ENCODE results near the gene ABLIM3. TPM values are rescaled to one million over a fixed set of nuclear protein-coding genes. Genes with fewer than 3 reads are reported as not detected.

ABLIM3 gene
- total and polyA plus RNA-seq, 2 of the 13 experiments (the other 11 are each of a cell fraction or from before 2014, with no cell fraction given): 0.53 to 6.3 TPM

- TF ChIP-seq ARID2 (CRISPR knock-in tag; IDR thresholded peaks at IDR 0.05; ENCODE audit: borderline replicate concordance): no peak
- no peak for TF ChIP-seq ZNF326 (CRISPR knock-in tag; IDR thresholded peaks at IDR 0.05; ENCODE audit: borderline replicate concordance)
- no peak for TF ChIP-seq SRF (IDR thresholded peaks at IDR 0.05; ENCODE audit: low read depth, low read length)
- no peak for TF ChIP-seq ZNF318 (CRISPR knock-in tag; IDR thresholded peaks at IDR 0.05)
- no peak for TF ChIP-seq ZNF512 (CRISPR knock-in tag; IDR thresholded peaks at IDR 0.05)
- TF ChIP-seq JUND (CRISPR knock-in tag; IDR thresholded peaks at IDR 0.05): no peak
- TF ChIP-seq ZNF274 (CRISPR knock-in tag; IDR thresholded peaks at IDR 0.05): no peak
- no peak for TF ChIP-seq KLF11 (CRISPR knock-in tag; IDR thresholded peaks at IDR 0.05)
- TF ChIP-seq EHMT2 (IDR thresholded peaks at IDR 0.05; ENCODE audit: borderline replicate concordance, low read depth, low read length): no peak
- TF ChIP-seq CREB1 (IDR thresholded peaks at IDR 0.05): no peak
- no peak for TF ChIP-seq CREB1 (CRISPR knock-in tag; IDR thresholded peaks at IDR 0.05)
- no peak for TF ChIP-seq MLLT10 (CRISPR knock-in tag; IDR thresholded peaks at IDR 0.05)
- TF ChIP-seq ZNF230 (CRISPR knock-in tag; IDR thresholded peaks at IDR 0.05): no peak
- TF ChIP-seq REL (CRISPR knock-in tag; conservative IDR thresholded peaks at IDR 0.05): no peak
- TF ChIP-seq ZNF253 (CRISPR knock-in tag; IDR thresholded peaks at IDR 0.05; ENCODE audit: borderline replicate concordance): no peak
- TF ChIP-seq NFE2 (CRISPR knock-in tag; IDR thresholded peaks at IDR 0.05): no peak
- in situ Hi-C loops (cut with HindIII; ENCODE audit: extremely low pct_ligation_motif_present, low pct_unique_long_range_greater_than_20kb) (no loop called here), intact Hi-C loops (cut with micrococcal nuclease; ENCODE audit: unreplicated experiment) (no loop called here)
- no peak overlapping the region for H3K9ac ChIP-seq (ENCODE audit: insufficient read depth, low read depth, low read length)
- H4K20me1 ChIP-seq (ENCODE audit: insufficient read depth, low read length): no peaks in the 10 kb centered on the region
- no peak for FAIRE-seq
- CTCF ChIA-PET (ENCODE audit: low intra/inter-chr PET ratio, low total read pairs): no interaction called here
- no peak overlapping the region for H3K27ac ChIP-seq (ENCODE audit: extremely low read length, insufficient read depth, low read length)
- WGBS (ENCODE audit: low lambda C conversion rate): 67% methylated on average over 11 of the region's 12 CpGs
- no peaks in the 10 kb centered on the region for H3K79me2 ChIP-seq (ENCODE audit: insufficient read depth, low read length)
- ATAC-seq: no peak
- H3K4me1 ChIP-seq (ENCODE audit: insufficient read depth, low read length): no peaks in the 10 kb centered on the region
- H2AFZ ChIP-seq (ENCODE audit: low read length): no peak overlapping the region
- DNase-seq (ENCODE audit: low spot score): no peak
- no peaks in the 10 kb centered on the region for H3K36me3 ChIP-seq (replicated peaks in 1 of 2; ENCODE audit: control insufficient read depth in 1 of 2, insufficient read depth in 2 of 2, low read length in 2 of 2)
- H3K27me3 ChIP-seq (ENCODE audit: control insufficient read depth in 1 of 2, insufficient read depth in 2 of 2, low read length in 2 of 2): no peaks in the 10 kb centered on the region
- no peak overlapping the region for H3K4me3 ChIP-seq (replicated peaks in 1 of 3; ENCODE audit: insufficient read depth in 1 of 3, low read depth in 2 of 3, low read length in 3 of 3)
- no peak overlapping the region for H3K4me2 ChIP-seq (ENCODE audit: low read depth, low read length)
- no peaks in the 10 kb centered on the region for H3K9me3 ChIP-seq (ENCODE audit: low read length)
- no TSS peak for BruUV-seq (replicated peaks)
- POLR2A ChIA-PET: no interaction called here
Measured at GRCh38 chr5:149282027-149282965, 141.0 kb downstream of the ABLIM3 start.
